Pancreas (tissue), 10 donors: ENCODE data around the gene FCAMR. TPM values are rescaled to one million over a fixed set of nuclear protein-coding genes. Genes with fewer than 3 reads are reported as not detected.
"Not testable (repeated sequence)": the region's sequence is repeated elsewhere in the genome, so short reads cannot be mapped to it uniquely, and the experiment has no call there.

ENCODE experiments used
- ATAC-seq, 4 donors: fragments of 200-7000 bp; cut with Tn5 transposase; one replicate each; pipeline versions ENCODE4 v1.8.0 to v1.9.1; 2020; ENCODE audit warnings: mild to moderate bottlenecking in 4 of 4, moderate library complexity in 4 of 4
- DNase-seq, 6 donors: peaks; one replicate each; pipeline ENCODE4 v3.0.0-alpha.2; 2020
- FAIRE-seq: peaks from 2 replicates; lab custom pipeline; 2012; peaks lifted over from hg19 to GRCh38; lab: Jason Lieb, UNC
- H3K27ac ChIP-seq, 4 donors: fragments of 200-600 bp; sonication (generic); 1 replicate in 3 of 4; 2 replicates in 1 of 4; pipeline versions ENCODE4 v1.5.0 to v1.8.0; 2020
- H3K27me3 ChIP-seq, 4 donors: fragments of 200-600 bp; one replicate each; pipeline ENCODE4 v1.8.0; 2021
- H3K36me3 ChIP-seq, 3 donors: fragments of 200-600 bp; sonication (generic) in 1 of 3; one replicate each; pipeline versions ENCODE4 v1.5.0 to v1.8.0; 2020 to 2021
- H3K4me1 ChIP-seq, 3 donors: fragments of 200-600 bp; one replicate each; pipeline ENCODE4 v1.8.0; 2021
- H3K4me3 ChIP-seq, 4 donors: fragments of 200-600 bp; sonication (generic) in 2 of 4; one replicate each; pipeline versions ENCODE4 v1.5.0 to v1.8.0; 2020 to 2021
- H3K9me3 ChIP-seq, 4 donors: fragments of 200-600 bp; one replicate each; pipeline ENCODE4 v1.8.0; 2021
- WGBS, 2 donors: extraction: QIAGEN DNeasy Blood & Tissue Kit; methylation state at CpG; one replicate each; pipeline ENCODE4 v1.1.7; 2013; 5-methylcytosine and 5-hydroxymethylcytosine counted together
- intact Hi-C, 3 donors: fragments of 100-400 bp; cut with DNase I; formaldehyde crosslinking; loops; one replicate each; pipeline versions ENCODE4 v1.11.1 to v1.14.2; 2022
- polyA plus RNA-seq, 2 donors: library from polyadenylated mRNA; stranded (reverse); fragments of 200-250 nt; gene quantifications; one replicate each; pipeline ENCODE4 v1.2.3, GENCODE V29; 2013
- total RNA-seq, 6 donors: library from RNA; stranded (reverse); fragmentation: NEBNext Ultra II Directional in 4 of 6; extraction: Animal tissue kit (Norgen Biotek cat#: 25700) in 4 of 6; gene quantifications; one replicate each; pipeline versions ENCODE4 v1.2.1 to v1.2.4, GENCODE V29; 2021 to 2023
- TF ChIP-seq, protein P1 (sequence below), 4 donors: fragments of 200-600 bp; sonication (generic) in 3 of 4; IDR thresholded peaks; one replicate each; pipeline versions ENCODE4 v1.5.0 to v1.8.0; 2021; ENCODE audit warnings: antibody characterized with exemption in 4 of 4
- donor health status: healthy with polysubstance abuse.
- donor health status: DM: no; HTN: no; CAD: no; lungs with moderate emphysema.
- donor health status: DM: no; HTN: no; CAD: no.
- donor health status: control.
- donor health status: control.
- donor health status: Bipolar disorder and iron deficiency.
- donor health status: DM: yes; HTN: yes; CAD: no.
- donor health status: DM: no; HTN: no; CAD: no.
- donor health status: DM: no; HTN: no; CAD: no.
- donor health status: DM: yes; HTN: yes; CAD: no.

FCAMR gene
- total and polyA plus RNA-seq, 8 donors, result not detected

DNA sequence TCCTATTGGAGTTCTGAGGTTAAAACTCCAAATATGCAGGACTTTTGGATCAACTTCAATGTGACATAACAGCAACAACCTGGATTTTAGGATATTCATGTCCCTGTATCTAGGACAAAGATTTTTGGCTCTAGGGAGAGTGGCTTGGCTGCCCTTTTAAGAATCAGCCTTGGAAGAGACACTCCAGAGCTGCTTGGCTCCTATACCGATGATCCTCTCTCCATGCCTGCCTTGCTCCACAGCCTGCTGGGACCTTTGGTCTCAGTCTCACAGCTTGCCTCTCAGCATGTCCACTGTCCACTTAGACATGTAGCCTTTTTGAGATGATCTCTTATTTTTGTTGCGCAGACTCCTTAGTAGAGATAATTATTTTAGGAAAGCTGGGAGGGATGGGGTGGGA, 44.0 kb downstream of the FCAMR start:
- Histone ChIP-seq H3K9me3 (no peaks in the 10 kb centered on the region), H3K36me3 (no peaks in the 10 kb centered on the region), H3K4me1 (no peaks in the 10 kb centered on the region), H3K27me3 (no peaks in the 10 kb centered on the region), H3K27ac (no peak overlapping the region), H3K4me3 (no peak overlapping the region)
- intact Hi-C loops, result no loop called here
- no peak for ATAC-seq
- TF ChIP-seq, protein P1, sequence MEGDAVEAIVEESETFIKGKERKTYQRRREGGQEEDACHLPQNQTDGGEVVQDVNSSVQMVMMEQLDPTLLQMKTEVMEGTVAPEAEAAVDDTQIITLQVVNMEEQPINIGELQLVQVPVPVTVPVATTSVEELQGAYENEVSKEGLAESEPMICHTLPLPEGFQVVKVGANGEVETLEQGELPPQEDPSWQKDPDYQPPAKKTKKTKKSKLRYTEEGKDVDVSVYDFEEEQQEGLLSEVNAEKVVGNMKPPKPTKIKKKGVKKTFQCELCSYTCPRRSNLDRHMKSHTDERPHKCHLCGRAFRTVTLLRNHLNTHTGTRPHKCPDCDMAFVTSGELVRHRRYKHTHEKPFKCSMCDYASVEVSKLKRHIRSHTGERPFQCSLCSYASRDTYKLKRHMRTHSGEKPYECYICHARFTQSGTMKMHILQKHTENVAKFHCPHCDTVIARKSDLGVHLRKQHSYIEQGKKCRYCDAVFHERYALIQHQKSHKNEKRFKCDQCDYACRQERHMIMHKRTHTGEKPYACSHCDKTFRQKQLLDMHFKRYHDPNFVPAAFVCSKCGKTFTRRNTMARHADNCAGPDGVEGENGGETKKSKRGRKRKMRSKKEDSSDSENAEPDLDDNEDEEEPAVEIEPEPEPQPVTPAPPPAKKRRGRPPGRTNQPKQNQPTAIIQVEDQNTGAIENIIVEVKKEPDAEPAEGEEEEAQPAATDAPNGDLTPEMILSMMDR (IDR thresholded peaks at IDR 0.05), result no peak
- 94 to 97% methylated on average over 2 of the region's 2 CpGs for WGBS, 2 donors
- FAIRE-seq, result no peak
- no peak for DNase-seq

DNA sequence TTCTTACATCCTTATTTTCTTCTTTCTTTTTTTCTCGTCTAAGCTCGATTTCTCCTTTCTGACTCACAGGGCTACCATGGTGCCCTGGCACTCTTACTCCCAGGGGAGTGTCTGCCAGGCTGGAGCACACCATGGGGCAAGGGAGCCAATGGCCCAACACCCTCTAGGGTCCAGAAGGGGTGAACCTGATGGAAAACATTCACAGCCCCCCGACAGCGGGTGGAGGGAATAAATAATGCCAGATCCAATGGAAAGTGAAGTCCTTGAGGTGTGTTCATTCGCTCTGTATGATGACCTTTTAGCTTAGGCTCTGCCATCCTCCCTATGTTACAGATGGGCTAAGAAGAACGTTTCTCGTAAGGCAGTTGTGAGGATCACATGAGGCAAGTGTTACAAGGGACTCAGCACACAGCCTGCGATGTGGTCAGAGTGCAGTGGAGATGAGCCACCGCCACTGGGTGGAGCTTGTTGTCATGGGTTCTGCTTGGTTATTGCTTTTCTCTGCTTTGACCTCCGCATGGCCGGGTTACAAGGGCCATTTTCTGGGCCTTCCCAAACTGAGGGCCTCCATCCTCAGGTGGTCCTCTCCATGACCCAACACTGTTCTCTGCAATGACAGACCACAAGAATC, 45.0 kb downstream of the FCAMR start:
- H3K27ac ChIP-seq, result no peak overlapping the region
- no peak overlapping the region for H3K4me3 ChIP-seq
- DNase-seq (no peak), ATAC-seq (peak in 3 of 4 donors; percentile 51 to 65 (median 61)), FAIRE-seq (no peak)
- TF ChIP-seq, protein P1 (IDR thresholded peaks at IDR 0.05), result no peak
- no peaks in the 10 kb centered on the region for H3K4me1 ChIP-seq
- no peaks in the 10 kb centered on the region for H3K36me3 ChIP-seq
- no peaks in the 10 kb centered on the region for H3K9me3 ChIP-seq
- H3K27me3 ChIP-seq, result no peaks in the 10 kb centered on the region
- WGBS, 2 donors, result 81 to 85% methylated on average over 11 of the region's 11 CpGs
- intact Hi-C loops, result no loop called here

GRCh38 chr1:206924592-206925105, 45.6 kb downstream of the FCAMR start:
- H3K36me3 ChIP-seq, result no peaks in the 10 kb centered on the region
- H3K4me3 ChIP-seq, result no peak overlapping the region
- TF ChIP-seq, protein P1 (IDR thresholded peaks at IDR 0.05), result no peak
- DNase-seq (no peak), FAIRE-seq (no peak), ATAC-seq (no peak)
- 85 to 92% methylated on average over 8 of the region's 8 CpGs for WGBS, 2 donors
- no peaks in the 10 kb centered on the region for H3K27me3 ChIP-seq
- H3K27ac ChIP-seq, result no peak overlapping the region
- no peaks in the 10 kb centered on the region for H3K4me1 ChIP-seq
- no peaks in the 10 kb centered on the region for H3K9me3 ChIP-seq
- intact Hi-C loops, result no loop called here

- ATAC-seq, result peak in 1 of 4 donors; percentile 20
- H3K36me3 ChIP-seq, H3K4me1 ChIP-seq, H3K27ac ChIP-seq, intact Hi-C loops, H3K27me3 ChIP-seq, H3K4me3 ChIP-seq, DNase-seq, FAIRE-seq, H3K9me3 ChIP-seq: not testable (repeated sequence)
- 88 to 96% methylated on average over 4 of the region's 4 CpGs for WGBS, 2 donors
These were observed 46.2 kb downstream of the FCAMR start for GRCh38 chr1:206923961-206924557.

DNA sequence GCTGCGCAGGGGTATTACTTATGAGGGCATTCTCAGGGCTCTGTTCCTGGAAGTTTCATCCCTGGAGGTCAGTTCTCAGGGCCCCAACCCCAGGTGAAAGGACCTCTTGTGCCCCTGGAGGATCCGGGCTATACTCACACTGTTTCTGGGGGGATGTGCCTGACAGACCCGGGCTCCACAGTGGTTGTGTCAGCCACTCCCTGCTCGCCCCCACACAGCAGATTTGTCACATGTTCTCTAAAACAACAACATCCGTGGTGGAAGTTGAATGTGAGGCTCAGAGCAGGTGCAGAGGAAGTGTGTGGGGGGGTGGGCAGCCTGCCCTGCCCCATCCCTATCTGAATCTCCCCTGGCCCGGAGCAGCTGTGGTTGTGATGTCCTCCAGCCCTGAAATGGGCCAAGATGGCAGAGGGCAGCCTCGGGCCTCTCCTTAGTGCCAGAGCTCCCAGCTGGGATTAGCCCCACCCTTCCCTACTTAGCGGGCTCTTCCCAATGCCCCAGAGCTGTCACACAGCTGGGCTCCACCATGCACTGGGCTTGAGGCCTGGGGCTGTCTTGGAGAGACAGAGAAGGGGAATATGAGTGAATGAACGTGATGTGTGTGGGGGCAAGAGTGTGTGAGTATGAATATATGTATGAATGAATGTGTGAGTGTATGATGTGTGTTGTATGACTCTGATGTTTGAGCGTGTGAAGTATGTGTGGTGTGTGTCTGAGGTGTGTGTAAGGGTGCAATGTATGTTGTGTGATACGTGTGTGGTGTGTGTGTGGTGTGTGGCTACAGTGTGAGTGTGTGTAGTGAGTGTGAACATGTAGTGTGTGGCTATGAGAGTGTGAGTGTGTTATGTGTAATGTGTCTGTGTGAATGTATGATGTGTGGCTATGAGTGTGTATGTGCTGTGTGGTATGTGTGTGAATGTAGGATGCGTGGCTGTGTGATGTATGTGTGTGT, 47.0 kb downstream of the FCAMR start:
- ATAC-seq, result peak in 2 of 4 donors; percentile 13 to 39
- DNase-seq, result no peak
- TF ChIP-seq, protein P1 (IDR thresholded peaks at IDR 0.05), result no peak
- WGBS, 2 donors, result 74 to 76% methylated on average over 12 of the region's 12 CpGs
- no peaks in the 10 kb centered on the region for H3K4me1 ChIP-seq
- H3K27me3 ChIP-seq, result no peaks in the 10 kb centered on the region
- no peaks in the 10 kb centered on the region for H3K9me3 ChIP-seq
- H3K36me3 ChIP-seq, result no peaks in the 10 kb centered on the region
- no peak for FAIRE-seq
- H3K27ac ChIP-seq, result peak overlapping the region in 1 of 4 donors; percentile 6
- H3K4me3 ChIP-seq, result no peak overlapping the region
- intact Hi-C loops, result no loop called here
